ENCODE data around the gene FTSJ1.
"Not testable (repeated sequence)": the region's sequence is repeated elsewhere in the genome, so short reads cannot be mapped to it uniquely, and the experiment has no call there.

DNA sequence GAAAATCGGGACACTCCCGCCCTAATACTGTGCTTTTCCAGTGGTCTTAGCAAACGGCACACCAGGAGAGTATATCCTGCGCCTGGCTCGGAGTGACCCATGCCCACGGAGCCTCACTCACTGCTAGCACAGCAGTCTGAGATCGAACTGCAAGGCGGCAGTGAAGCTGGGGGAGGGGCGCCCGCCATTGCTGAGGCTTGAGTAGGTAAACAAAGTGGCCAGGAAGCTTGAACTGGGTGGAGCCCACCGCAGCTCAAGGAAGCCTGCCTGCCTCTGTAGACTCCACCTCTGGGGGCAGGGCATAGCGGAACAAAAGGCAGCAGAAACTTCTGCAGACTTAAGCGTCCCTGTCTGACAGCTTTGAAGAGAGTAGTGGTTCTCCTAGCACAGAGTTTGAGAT lies 42.3 kb upstream of the FTSJ1 start:
- TF ChIP-seq, protein P1, sequence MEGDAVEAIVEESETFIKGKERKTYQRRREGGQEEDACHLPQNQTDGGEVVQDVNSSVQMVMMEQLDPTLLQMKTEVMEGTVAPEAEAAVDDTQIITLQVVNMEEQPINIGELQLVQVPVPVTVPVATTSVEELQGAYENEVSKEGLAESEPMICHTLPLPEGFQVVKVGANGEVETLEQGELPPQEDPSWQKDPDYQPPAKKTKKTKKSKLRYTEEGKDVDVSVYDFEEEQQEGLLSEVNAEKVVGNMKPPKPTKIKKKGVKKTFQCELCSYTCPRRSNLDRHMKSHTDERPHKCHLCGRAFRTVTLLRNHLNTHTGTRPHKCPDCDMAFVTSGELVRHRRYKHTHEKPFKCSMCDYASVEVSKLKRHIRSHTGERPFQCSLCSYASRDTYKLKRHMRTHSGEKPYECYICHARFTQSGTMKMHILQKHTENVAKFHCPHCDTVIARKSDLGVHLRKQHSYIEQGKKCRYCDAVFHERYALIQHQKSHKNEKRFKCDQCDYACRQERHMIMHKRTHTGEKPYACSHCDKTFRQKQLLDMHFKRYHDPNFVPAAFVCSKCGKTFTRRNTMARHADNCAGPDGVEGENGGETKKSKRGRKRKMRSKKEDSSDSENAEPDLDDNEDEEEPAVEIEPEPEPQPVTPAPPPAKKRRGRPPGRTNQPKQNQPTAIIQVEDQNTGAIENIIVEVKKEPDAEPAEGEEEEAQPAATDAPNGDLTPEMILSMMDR (conservative IDR thresholded peaks at IDR 0.05; ENCODE audit: low read length) = not testable (repeated sequence)
- TF ChIP-seq EZH2phosphoT487 (IDR thresholded peaks at IDR 0.05; ENCODE audit: borderline replicate concordance, low read depth, low read length) = not testable (repeated sequence)
